SH-SY5Y (cell line): ENCODE data around the gene HLF.

Experiments
- GATA2 ChIP-seq: IDR thresholded peaks from 2 replicates; pipeline ENCODE4 v1.6.1; 2011; ENCODE audit warnings: mild to moderate bottlenecking, low read depth, low read length
- GATA3 ChIP-seq: IDR thresholded peaks from 2 replicates; pipeline ENCODE4 v1.6.1; 2011; ENCODE audit warnings: low read depth, mild to moderate bottlenecking, low read length, moderate library complexity

- TF ChIP-seq GATA3 (no peak), GATA2 (no peak)
Measured at GRCh38 chr17:55316499-55316898, 51.7 kb downstream of the HLF start.
